Liver (tissue), 3 donors: ENCODE results near the gene JPH3.

ENCODE experiments used
- EGR1 ChIP-seq, 2 donors: IDR thresholded peaks; 2 replicates each; pipeline ENCODE4 v1.6.1; 2016 to 2018; ENCODE audit warnings: antibody characterized with exemption in 2 of 2, low read depth in 2 of 2
- FOXA2 ChIP-seq: IDR thresholded peaks from 2 replicates; pipeline ENCODE4 v1.6.1; 2016; ENCODE audit warnings: antibody characterized with exemption
- GABPA ChIP-seq, 2 donors: IDR thresholded peaks in 1 of 2; conservative IDR thresholded peaks in 1 of 2; 2 replicates each; pipeline ENCODE4 v1.6.1; 2016; ENCODE audit warnings: antibody characterized with exemption in 2 of 2, mild to moderate bottlenecking in 1 of 2, moderate library complexity in 1 of 2
- JUND ChIP-seq, 2 donors: IDR thresholded peaks; 2 replicates each; pipeline ENCODE4 v1.6.1; 2016; ENCODE audit warnings: antibody characterized with exemption in 2 of 2
- MAX ChIP-seq: IDR thresholded peaks from 2 replicates; pipeline ENCODE4 v1.6.1; 2016; ENCODE audit warnings: antibody characterized with exemption
- RAD21 ChIP-seq, 2 donors: IDR thresholded peaks; 2 replicates each; pipeline ENCODE4 v1.6.1; 2016; ENCODE audit warnings: antibody characterized with exemption in 2 of 2, mild to moderate bottlenecking in 2 of 2
- REST ChIP-seq: IDR thresholded peaks from 2 replicates; pipeline ENCODE4 v1.6.1; 2016; ENCODE audit warnings: antibody characterized with exemption, mild to moderate bottlenecking
- RXRA ChIP-seq, 2 donors: IDR thresholded peaks; 2 replicates each; pipeline ENCODE4 v1.6.1; 2017 to 2018; ENCODE audit warnings: antibody characterized with exemption in 2 of 2, mild to moderate bottlenecking in 1 of 2
- SP1 ChIP-seq: IDR thresholded peaks from 2 replicates; pipeline ENCODE4 v1.6.1; 2018; ENCODE audit warnings: antibody characterized with exemption, mild to moderate bottlenecking
- TAF1 ChIP-seq: conservative IDR thresholded peaks from 2 replicates; pipeline ENCODE4 v1.6.1; 2016; ENCODE audit warnings: antibody characterized with exemption, mild to moderate bottlenecking
- YY1 ChIP-seq: IDR thresholded peaks from 2 replicates; pipeline ENCODE4 v1.6.1; 2016; ENCODE audit warnings: antibody characterized with exemption, mild to moderate bottlenecking
- TF ChIP-seq, protein P1 (sequence below): fragments of 150-350 bp; IDR thresholded peaks from 2 replicates; pipeline ENCODE4 v1.5.1; 2017; ENCODE audit warnings: improper control_type of control experiment, low read depth, low read length; ENCODE audit not compliant: missing input control
- TF ChIP-seq, protein P2 (sequence below): IDR thresholded peaks from 2 replicates; pipeline ENCODE4 v1.6.1; 2016; ENCODE audit warnings: antibody characterized with exemption
- donor health status: healthy.
- donor health status: healthy.

GRCh38 chr16:87678618-87679017 is 76.3 kb downstream of the JPH3 start:
- TF ChIP-seq RAD21 (IDR thresholded peaks at IDR 0.05) (no peak), SP1 (no peak), TAF1 (no peak), JUND (IDR thresholded peaks at IDR 0.05) (no peak), EGR1 (IDR thresholded peaks at IDR 0.05; ENCODE audit: low read depth in 2 of 2) (no peak), GABPA (IDR thresholded peaks at IDR 0.05 in 1 of 2, conservative IDR thresholded peaks at IDR 0.05 in 1 of 2) (no peak), RXRA (IDR thresholded peaks at IDR 0.05) (no peak), MAX (no peak), REST (no peak), YY1 (no peak), FOXA2 (no peak)
- TF ChIP-seq, protein P1, sequence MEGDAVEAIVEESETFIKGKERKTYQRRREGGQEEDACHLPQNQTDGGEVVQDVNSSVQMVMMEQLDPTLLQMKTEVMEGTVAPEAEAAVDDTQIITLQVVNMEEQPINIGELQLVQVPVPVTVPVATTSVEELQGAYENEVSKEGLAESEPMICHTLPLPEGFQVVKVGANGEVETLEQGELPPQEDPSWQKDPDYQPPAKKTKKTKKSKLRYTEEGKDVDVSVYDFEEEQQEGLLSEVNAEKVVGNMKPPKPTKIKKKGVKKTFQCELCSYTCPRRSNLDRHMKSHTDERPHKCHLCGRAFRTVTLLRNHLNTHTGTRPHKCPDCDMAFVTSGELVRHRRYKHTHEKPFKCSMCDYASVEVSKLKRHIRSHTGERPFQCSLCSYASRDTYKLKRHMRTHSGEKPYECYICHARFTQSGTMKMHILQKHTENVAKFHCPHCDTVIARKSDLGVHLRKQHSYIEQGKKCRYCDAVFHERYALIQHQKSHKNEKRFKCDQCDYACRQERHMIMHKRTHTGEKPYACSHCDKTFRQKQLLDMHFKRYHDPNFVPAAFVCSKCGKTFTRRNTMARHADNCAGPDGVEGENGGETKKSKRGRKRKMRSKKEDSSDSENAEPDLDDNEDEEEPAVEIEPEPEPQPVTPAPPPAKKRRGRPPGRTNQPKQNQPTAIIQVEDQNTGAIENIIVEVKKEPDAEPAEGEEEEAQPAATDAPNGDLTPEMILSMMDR = no peak
- TF ChIP-seq, protein P2, sequence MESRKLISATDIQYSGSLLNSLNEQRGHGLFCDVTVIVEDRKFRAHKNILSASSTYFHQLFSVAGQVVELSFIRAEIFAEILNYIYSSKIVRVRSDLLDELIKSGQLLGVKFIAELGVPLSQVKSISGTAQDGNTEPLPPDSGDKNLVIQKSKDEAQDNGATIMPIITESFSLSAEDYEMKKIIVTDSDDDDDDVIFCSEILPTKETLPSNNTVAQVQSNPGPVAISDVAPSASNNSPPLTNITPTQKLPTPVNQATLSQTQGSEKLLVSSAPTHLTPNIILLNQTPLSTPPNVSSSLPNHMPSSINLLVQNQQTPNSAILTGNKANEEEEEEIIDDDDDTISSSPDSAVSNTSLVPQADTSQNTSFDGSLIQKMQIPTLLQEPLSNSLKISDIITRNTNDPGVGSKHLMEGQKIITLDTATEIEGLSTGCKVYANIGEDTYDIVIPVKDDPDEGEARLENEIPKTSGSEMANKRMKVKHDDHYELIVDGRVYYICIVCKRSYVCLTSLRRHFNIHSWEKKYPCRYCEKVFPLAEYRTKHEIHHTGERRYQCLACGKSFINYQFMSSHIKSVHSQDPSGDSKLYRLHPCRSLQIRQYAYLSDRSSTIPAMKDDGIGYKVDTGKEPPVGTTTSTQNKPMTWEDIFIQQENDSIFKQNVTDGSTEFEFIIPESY = no peak
